ENCODE data around the gene NOTCH1.
A peak's percentile ranks its signal among the peaks of the same experiment; 100 is the strongest.

Gene NOTCH1

DNA sequence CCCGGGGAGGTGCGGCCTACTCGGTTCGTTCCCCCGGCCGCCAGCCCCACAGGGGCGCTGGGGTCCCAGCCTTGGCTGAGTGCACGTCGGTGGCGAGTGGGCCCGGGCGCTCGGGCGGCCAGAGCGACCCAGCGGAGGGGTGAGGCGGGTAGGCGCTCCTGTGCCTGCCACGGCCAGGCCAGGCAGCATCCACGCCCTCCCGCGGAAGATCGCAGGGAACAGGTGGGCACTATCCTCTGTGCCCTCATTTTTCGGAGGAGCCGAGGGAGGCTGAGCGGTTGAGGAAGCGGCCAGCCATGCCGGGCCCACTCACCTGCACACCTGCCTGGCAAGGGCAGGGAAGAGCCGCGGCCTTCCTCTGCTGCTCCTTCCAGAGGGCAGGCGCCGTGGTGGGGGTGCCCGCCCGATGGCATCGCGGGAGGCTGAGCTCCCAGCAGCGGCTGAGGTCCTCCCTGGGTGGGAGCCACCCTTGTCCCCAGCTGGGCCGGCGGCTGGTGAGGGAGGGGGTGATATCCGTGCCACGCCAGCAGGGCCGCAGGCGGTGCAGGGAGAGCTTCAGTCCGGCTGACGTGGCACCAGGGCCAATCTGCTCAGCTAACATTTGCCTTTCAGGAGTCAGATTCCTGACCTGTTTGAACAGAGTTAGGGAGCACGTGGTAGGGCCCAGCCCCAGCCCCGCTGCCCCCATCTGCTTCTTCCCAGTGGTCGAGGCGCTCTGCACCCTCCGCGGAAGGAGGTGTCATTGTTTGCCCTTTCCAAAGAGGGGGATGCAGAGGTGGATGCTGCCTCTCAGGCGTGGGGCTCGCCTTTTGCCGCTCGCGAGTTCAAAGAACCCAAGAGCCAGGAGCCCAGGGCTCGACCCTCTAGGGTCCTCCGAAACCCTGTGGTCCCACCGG, 61.4 kb downstream of the NOTCH1 start:
- H3K27me3 ChIP-seq (ENCODE audit: control insufficient read depth, insufficient read depth, low read length) = no peaks in the 10 kb centered on the region
- peaks cover 5% of the 10 kb centered on the region for H3K4me1 ChIP-seq (ENCODE audit: control insufficient read depth, insufficient read depth, low read length)
- H3K9ac ChIP-seq (ENCODE audit: low read depth, low read length) = no peak overlapping the region
- H3K9me3 ChIP-seq (ENCODE audit: control insufficient read depth, insufficient read depth, low read length) = no peaks in the 10 kb centered on the region
- H3K4me3 ChIP-seq (ENCODE audit: low read depth, low read length) = peak overlapping the region; percentile 82
- H3K36me3 ChIP-seq (ENCODE audit: control insufficient read depth, insufficient read depth, low read length) = no peaks in the 10 kb centered on the region

DNA sequence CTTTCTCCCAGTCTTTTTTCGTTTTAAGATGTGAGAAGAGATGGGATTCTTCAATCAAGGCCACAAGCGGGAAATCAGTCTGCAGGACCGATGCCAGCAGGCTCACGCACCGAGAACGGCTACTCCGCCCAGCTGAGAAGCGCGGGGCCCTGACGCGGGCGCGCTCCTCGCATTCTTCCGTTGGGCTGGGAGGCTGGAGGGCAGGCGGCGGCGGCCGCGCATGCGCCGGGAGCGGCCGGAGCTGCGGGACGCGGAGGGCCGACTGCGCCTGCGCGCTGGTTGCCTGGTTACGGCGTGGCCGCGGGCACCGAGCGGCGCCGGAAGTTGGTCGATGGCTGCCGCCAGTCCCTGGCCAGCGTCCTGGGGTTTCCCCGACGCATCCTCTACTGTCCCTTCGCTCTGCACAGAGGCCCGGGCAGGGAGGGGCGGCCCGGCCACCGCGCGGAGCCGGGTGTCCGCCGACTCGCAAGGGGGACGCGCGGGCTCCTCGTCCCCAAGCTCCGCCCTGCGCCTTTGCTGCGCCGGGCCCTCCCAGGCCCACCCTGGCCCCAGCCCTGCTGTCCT, 62.2 kb downstream of the NOTCH1 start:
- no peaks in the 10 kb centered on the region for H3K36me3 ChIP-seq (ENCODE audit: control insufficient read depth, insufficient read depth, low read length)
- H3K4me3 ChIP-seq (ENCODE audit: low read depth, low read length) = peak overlapping the region; percentile 82
- peaks cover 5% of the 10 kb centered on the region for H3K4me1 ChIP-seq (ENCODE audit: control insufficient read depth, insufficient read depth, low read length)
- no peaks in the 10 kb centered on the region for H3K27me3 ChIP-seq (ENCODE audit: control insufficient read depth, insufficient read depth, low read length)
- no peaks in the 10 kb centered on the region for H3K9me3 ChIP-seq (ENCODE audit: control insufficient read depth, insufficient read depth, low read length)
- peak overlapping the region; percentile 65 for H3K9ac ChIP-seq (ENCODE audit: low read depth, low read length)

DNA sequence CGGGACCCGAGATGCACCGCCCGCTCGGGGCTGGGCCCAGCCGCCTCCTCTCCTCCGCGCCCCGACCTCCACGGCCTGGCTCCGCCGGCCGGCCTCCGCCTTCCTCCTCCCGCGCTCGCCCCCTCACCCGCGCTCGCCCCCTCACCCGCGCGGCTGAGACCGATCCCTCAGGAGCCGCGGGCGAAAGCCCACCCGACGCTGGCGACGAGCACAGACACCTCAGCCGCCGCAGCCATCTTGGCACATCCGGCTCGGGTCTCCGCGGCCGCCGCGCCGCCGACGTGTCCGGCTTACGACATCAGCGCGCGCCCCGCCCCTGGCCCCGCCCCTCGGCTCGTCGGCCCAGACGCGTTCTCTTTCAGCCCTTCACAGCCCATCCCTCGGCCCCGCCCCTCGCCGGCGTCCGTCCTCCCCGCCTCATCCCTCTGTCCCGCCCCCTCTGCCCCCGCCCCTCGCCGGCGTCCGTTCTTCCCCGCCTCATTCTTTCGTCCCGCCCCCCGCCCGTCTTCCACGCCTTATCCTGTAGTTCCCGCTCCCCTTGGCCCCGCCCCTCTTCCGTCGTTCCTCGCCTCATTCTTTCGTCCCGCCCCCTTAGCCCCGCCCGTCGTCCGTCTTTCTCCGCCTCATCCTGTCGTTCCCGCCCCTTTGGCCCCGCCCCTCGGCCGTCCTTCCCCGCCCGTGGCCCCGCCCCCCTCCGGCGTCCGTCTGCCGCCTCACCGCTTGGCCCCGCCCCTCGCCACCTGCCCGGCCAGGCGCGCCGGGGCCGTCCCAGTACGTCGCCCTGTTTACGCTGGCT, 62.9 kb downstream of the NOTCH1 start, which contains the start of gene SEC16A:
TSS of gene SEC16A (minus strand) at position 248 of the 796 bp plus-strand sequence. CDS start 5,425 bp downstream, outside the sequence.
- H3K36me3 ChIP-seq (ENCODE audit: control insufficient read depth, insufficient read depth, low read length) = peaks cover 2% of the 10 kb centered on the region
- no peaks in the 10 kb centered on the region for H3K9me3 ChIP-seq (ENCODE audit: control insufficient read depth, insufficient read depth, low read length)
- H3K4me1 ChIP-seq (ENCODE audit: control insufficient read depth, insufficient read depth, low read length) = peaks cover 5% of the 10 kb centered on the region
- no peaks in the 10 kb centered on the region for H3K27me3 ChIP-seq (ENCODE audit: control insufficient read depth, insufficient read depth, low read length)
- peak within 1 kb of the TSS; percentile 84 for H3K9ac ChIP-seq (ENCODE audit: low read depth, low read length)
- H3K4me3 ChIP-seq (ENCODE audit: low read depth, low read length) = peak within 1 kb of the TSS; percentile 82

DNA sequence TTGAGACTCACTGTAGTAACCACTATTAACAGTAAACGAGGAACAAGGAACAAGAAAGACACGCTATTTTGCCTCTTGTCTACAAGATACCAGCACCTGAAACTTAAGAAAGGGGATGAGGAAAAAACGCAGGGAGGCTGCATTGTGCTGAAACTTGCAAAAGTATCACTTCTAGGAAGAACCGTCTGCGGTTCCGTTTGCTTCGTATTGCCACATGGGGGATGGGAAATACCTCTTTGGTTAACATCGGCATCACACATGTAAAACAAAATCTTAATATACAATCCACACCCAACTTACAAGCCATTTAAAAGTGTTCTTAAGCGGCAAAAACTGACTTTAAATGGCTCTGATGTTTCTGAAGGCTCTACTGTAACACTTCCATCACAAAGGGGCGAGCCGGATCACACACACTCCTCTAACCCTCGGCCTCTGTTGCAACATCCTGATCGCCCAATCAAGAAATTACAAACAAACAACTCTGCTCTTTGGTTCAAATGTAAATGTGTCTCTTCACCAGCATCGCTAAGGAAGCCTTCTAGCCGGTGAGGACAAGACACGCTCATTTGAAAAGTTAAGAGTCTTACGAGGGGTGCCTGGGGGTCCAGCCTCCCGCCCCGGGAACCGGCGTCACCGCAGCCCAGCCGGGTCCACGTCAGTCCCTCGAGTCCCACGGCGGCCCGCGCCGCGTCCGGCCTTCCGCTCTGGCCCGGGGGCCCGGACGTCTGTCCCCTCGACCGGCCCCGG, 63.6 kb downstream of the NOTCH1 start:
- Histone ChIP-seq H3K9ac (ENCODE audit: low read depth, low read length) (peak overlapping the region; percentile 84), H3K36me3 (ENCODE audit: control insufficient read depth, insufficient read depth, low read length) (peaks cover 6% of the 10 kb centered on the region), H3K4me1 (ENCODE audit: control insufficient read depth, insufficient read depth, low read length) (peaks cover 5% of the 10 kb centered on the region), H3K27me3 (ENCODE audit: control insufficient read depth, insufficient read depth, low read length) (no peaks in the 10 kb centered on the region), H3K4me3 (ENCODE audit: low read depth, low read length) (peak overlapping the region; percentile 64), H3K9me3 (ENCODE audit: control insufficient read depth, insufficient read depth, low read length) (no peaks in the 10 kb centered on the region)

DNA sequence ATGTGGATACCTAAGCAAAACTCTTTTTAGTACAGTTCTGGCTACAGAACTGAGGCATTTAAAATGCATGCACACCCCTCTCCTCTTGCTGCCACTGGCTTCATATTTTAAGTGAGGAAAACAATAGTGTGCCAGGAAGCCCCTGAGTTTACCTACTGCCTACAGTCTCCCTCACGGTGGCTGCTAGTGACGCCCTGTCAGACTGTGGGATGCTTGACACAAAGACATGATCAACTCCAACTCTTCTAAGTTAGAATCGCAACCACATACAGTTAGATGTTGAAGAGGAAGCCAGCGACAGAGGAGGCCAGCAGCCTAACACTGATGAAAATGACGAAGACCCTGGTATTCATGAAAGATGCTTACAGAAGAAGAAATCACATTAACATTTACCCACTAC, 64.3 kb downstream of the NOTCH1 start:
- Histone ChIP-seq H3K9ac (ENCODE audit: low read depth, low read length) (peak overlapping the region; percentile 84), H3K4me1 (ENCODE audit: control insufficient read depth, insufficient read depth, low read length) (peaks cover 5% of the 10 kb centered on the region), H3K36me3 (ENCODE audit: control insufficient read depth, insufficient read depth, low read length) (peaks cover 12% of the 10 kb centered on the region), H3K27me3 (ENCODE audit: control insufficient read depth, insufficient read depth, low read length) (no peaks in the 10 kb centered on the region), H3K9me3 (ENCODE audit: control insufficient read depth, insufficient read depth, low read length) (no peaks in the 10 kb centered on the region), H3K4me3 (ENCODE audit: low read depth, low read length) (peak overlapping the region; percentile 64)

DNA sequence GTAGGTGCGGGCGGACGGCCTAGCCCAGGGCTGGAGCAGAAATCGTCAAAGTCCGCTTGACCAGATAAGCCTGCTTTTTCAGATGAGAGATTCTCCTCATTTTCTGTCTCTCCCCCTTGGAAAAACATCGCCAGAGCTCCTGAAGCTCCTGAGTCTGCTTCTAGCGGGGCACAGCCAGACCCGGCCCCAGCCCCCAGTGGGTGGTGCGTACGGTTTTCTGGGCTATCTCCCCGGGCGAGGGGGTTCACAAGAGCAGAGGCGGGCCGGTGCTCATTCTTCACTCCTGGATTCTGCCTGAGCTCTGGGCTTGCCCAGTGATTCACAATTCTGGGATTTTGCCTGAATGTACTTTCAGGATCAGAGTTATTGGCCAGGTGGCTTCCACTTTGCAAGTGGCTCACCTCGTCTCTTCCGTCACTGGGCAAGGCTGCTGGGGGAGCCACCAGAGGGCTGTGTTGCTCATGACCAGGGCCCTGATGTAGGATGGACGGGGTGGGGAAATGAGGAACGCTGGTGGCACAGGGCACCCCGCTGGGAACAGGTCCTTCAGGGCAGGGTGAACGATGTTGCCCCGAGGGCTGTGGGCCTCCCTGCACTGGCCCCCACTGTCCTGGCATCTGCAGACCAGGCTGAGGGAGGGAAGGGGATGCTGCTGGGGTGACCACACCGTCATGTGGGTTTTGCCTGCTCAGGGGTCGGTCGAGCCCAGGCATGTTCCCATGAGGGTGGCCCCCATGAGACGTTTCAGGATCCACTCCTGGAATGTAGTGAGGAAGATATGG, 69.3 kb downstream of the NOTCH1 start:
- H3K36me3 ChIP-seq (ENCODE audit: control insufficient read depth, insufficient read depth, low read length) = peaks cover 59% of the 10 kb centered on the region

DNA sequence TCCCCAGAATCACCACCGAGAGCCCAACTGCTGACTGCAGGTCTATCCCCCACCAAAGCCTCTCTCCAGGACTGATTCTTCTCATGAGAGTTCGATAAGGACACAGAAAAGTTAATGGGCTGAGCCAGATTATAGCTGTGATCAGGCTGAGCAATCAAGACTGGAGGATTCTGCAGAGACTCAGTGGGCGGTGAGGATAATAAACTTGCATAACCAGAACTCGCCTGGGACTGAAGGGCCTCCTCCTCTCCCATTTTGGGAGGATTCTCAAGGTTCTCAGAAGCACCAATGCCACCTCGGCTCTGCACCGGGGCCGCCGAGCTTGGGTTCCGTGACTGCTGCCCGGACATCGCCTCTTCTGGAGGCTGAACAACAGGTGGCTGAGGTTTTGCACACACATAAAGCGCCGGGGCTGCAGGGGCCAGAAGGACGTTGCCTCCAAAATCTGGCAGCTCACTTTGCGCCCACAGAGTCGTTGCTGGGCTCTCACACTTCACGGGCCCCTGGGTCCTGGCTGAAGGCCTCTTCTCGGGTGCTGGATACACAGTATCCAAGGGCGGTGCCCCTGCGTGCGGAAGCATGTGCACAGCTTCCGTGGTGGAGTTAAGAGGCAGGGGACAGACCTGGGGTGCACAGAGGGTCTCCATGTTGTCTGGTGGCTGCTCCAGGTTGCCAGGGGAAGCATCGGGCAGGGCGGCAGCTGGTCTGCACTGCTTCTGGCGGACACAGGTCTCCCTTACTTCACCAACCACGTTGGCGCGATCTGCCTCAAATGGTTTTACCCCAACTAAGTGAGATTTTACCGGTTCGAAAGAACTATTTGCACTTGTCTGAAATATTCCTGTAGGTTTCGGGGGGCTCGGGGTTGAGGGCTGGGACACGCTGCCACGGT, 70.6 kb downstream of the NOTCH1 start:
- Histone ChIP-seq H3K4me1 (ENCODE audit: control insufficient read depth, insufficient read depth, low read length) (no peaks in the 10 kb centered on the region), H3K9ac (ENCODE audit: low read depth, low read length) (no peak overlapping the region), H3K4me3 (ENCODE audit: low read depth, low read length) (no peak overlapping the region), H3K27me3 (ENCODE audit: control insufficient read depth, insufficient read depth, low read length) (no peaks in the 10 kb centered on the region), H3K36me3 (ENCODE audit: control insufficient read depth, insufficient read depth, low read length) (peaks cover 71% of the 10 kb centered on the region), H3K9me3 (ENCODE audit: control insufficient read depth, insufficient read depth, low read length) (no peaks in the 10 kb centered on the region)

More for the DNA sequence above, 69.3 kb downstream of the NOTCH1 start:
- Histone ChIP-seq H3K27me3 (ENCODE audit: control insufficient read depth, insufficient read depth, low read length) (no peaks in the 10 kb centered on the region), H3K4me3 (ENCODE audit: low read depth, low read length) (no peak overlapping the region), H3K4me1 (ENCODE audit: control insufficient read depth, insufficient read depth, low read length) (peaks cover 2% of the 10 kb centered on the region), H3K9ac (ENCODE audit: low read depth, low read length) (no peak overlapping the region), H3K9me3 (ENCODE audit: control insufficient read depth, insufficient read depth, low read length) (no peaks in the 10 kb centered on the region)

DNA sequence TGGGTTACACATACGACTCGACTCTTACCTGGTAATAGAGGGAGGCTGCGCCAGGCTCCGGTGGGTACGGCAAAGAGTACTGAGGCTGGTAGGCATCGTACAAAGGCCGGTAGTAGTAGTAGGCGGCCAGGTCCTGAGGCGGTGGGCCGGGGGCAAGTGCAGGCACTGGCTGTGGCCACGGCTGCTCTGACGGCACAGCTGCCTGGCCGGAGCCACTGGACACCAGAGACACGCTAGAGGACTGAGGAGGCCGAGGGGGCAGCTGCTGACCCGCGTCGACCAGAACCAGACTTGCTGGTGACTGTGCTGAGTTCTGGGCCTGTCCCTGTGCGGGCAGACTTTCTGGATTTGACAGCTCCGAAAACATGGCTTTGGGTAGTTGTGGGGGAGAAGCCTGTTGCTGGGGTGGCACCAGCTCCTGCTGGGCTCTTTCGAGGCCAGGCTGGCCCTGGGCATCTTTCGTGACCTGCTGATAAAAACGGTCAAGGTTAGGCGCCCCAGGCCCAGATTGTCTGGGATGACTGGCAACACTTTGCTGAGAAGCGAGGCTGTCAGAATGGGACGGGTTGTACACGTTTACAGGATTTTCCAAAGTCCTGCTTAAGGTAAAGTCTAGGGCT, 71.7 kb downstream of the NOTCH1 start:
- Histone ChIP-seq H3K4me1 (ENCODE audit: control insufficient read depth, insufficient read depth, low read length) (no peaks in the 10 kb centered on the region), H3K4me3 (ENCODE audit: low read depth, low read length) (no peak overlapping the region), H3K36me3 (ENCODE audit: control insufficient read depth, insufficient read depth, low read length) (peaks cover 82% of the 10 kb centered on the region), H3K9me3 (ENCODE audit: control insufficient read depth, insufficient read depth, low read length) (no peaks in the 10 kb centered on the region), H3K9ac (ENCODE audit: low read depth, low read length) (no peak overlapping the region), H3K27me3 (ENCODE audit: control insufficient read depth, insufficient read depth, low read length) (no peaks in the 10 kb centered on the region)

DNA sequence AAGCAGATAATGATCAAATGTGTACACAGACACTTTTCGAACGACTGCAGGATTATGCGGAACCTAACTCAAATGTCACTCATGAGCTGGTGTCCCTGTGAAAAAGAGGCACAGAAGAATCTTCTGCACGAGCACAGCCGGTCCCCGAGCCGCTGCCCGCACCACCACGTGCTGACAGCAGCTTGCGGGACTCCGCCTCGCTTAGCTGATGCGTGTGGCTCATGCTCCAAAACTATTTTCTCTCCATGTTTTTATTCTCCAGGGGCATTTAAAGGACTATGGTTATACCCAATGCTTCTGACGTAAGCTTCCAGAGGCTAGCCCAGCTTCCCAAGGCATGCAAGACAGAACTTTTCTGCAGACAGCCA, 72.5 kb downstream of the NOTCH1 start:
- Histone ChIP-seq H3K36me3 (ENCODE audit: control insufficient read depth, insufficient read depth, low read length) (peaks cover 89% of the 10 kb centered on the region), H3K4me1 (ENCODE audit: control insufficient read depth, insufficient read depth, low read length) (no peaks in the 10 kb centered on the region), H3K9ac (ENCODE audit: low read depth, low read length) (no peak overlapping the region), H3K27me3 (ENCODE audit: control insufficient read depth, insufficient read depth, low read length) (no peaks in the 10 kb centered on the region), H3K9me3 (ENCODE audit: control insufficient read depth, insufficient read depth, low read length) (no peaks in the 10 kb centered on the region), H3K4me3 (ENCODE audit: low read depth, low read length) (no peak overlapping the region)

Measured in iPS-15b (cell line).